CD14-positive monocyte (primary cell): Measurements from ENCODE around the gene GCK. TPM values are rescaled to one million over a fixed set of nuclear protein-coding genes. Genes with fewer than 3 reads are reported as not detected.

Experiments used
- DNase-seq, 3 donors: peaks; one replicate each; pipeline ENCODE4 v3.0.0-alpha.2; 2011 to 2022
- H2AFZ ChIP-seq: 2 replicates; pipeline ENCODE4 v1.6.0; 2012; ENCODE audit warnings: mild to moderate bottlenecking, low read depth, low read length, inconsistent platforms; ENCODE audit not compliant: insufficient read depth, poor library complexity, severe bottlenecking
- H3K27ac ChIP-seq, 2 donors: 1 replicate in 1 of 2; 2 replicates in 1 of 2; pipeline ENCODE4 v1.5.1; 2012 to 2013; ENCODE audit warnings: low read length in 2 of 2, control low read depth in 1 of 2, inconsistent platforms in 1 of 2, low read depth in 1 of 2, mild to moderate bottlenecking in 1 of 2
- H3K27me3 ChIP-seq, 2 donors: one replicate each; pipeline versions ENCODE4 v1.6.0 to v1.6.1; 2011 to 2013; ENCODE audit warnings: low read length in 2 of 2; ENCODE audit not compliant: control insufficient read depth in 2 of 2, insufficient read depth in 2 of 2
- H3K36me3 ChIP-seq, 2 donors: replicated peaks in 1 of 2; 1 replicate in 1 of 2; 2 replicates in 1 of 2; pipeline versions ENCODE4 v1.5.1 to v1.6.1; 2012 to 2013; ENCODE audit warnings: low read length in 2 of 2, control low read depth in 1 of 2, inconsistent platforms in 1 of 2, mild to moderate bottlenecking in 1 of 2; ENCODE audit not compliant: insufficient read depth in 2 of 2, control insufficient read depth in 1 of 2
- H3K4me1 ChIP-seq, 2 donors: 1 replicate in 1 of 2; 2 replicates in 1 of 2; pipeline versions ENCODE4 v1.5.1 to v1.6.1; 2012 to 2013; ENCODE audit warnings: low read length in 2 of 2, control low read depth in 1 of 2, inconsistent platforms in 1 of 2, mild to moderate bottlenecking in 1 of 2, moderate library complexity in 1 of 2; ENCODE audit not compliant: insufficient read depth in 2 of 2, control insufficient read depth in 1 of 2
- H3K4me2 ChIP-seq: replicated peaks from 2 replicates; pipeline ENCODE3; 2012; ENCODE audit warnings: low read length, moderate library complexity, mild to moderate bottlenecking; ENCODE audit not compliant: poor library complexity, severe bottlenecking; ENCODE audit errors: extremely low read depth
- H3K4me3 ChIP-seq, 3 experiments: fragments of 200-600 bp in 1 of 3; sonication (generic) in 1 of 3; replicated peaks in 1 of 3; 1 replicate in 2 of 3; 2 replicates in 1 of 3; pipeline ENCODE4 v1.5.1; 2011 to 2013; ENCODE audit warnings: low read length in 3 of 3, mild to moderate bottlenecking in 3 of 3, control low read depth in 2 of 3, low read depth in 2 of 3, inconsistent platforms in 1 of 3, moderate library complexity in 1 of 3
- H3K79me2 ChIP-seq: 2 replicates; pipeline ENCODE4 v1.6.0; 2012; ENCODE audit warnings: mild to moderate bottlenecking, control low read depth, inconsistent platforms, low read length, moderate library complexity; ENCODE audit not compliant: insufficient read depth
- H3K9ac ChIP-seq: 2 replicates; pipeline ENCODE4 v1.6.0; 2017; ENCODE audit warnings: low read length, mild to moderate bottlenecking; ENCODE audit not compliant: insufficient read depth, poor library complexity, severe bottlenecking
- H3K9me3 ChIP-seq, 2 donors: replicated peaks in 1 of 2; 1 replicate in 1 of 2; 2 replicates in 1 of 2; pipeline versions ENCODE4 v1.5.1 to v1.6.1; 2012 to 2013; ENCODE audit warnings: low read length in 2 of 2, control low read depth in 1 of 2; ENCODE audit not compliant: control insufficient read depth in 1 of 2, insufficient read depth in 1 of 2
- H4K20me1 ChIP-seq: 2 replicates; pipeline ENCODE4 v1.6.0; 2012; ENCODE audit warnings: mild to moderate bottlenecking, low read length, control low read depth, moderate library complexity; ENCODE audit not compliant: insufficient read depth
- H3K27ac Mint-ChIP-seq, 7 donors: one replicate each; pipeline ENCODE4 v1.8.0; 2020; ENCODE audit warnings: mild to moderate bottlenecking in 7 of 7, mixed read lengths in 7 of 7, moderate library complexity in 6 of 7, inconsistent platforms in 2 of 7
- H3K27me3 Mint-ChIP-seq, 3 donors: one replicate each; pipeline ENCODE4 v1.8.0; 2021 to 2022; ENCODE audit warnings: low read depth in 3 of 3, mild to moderate bottlenecking in 3 of 3, mixed read lengths in 3 of 3, moderate library complexity in 3 of 3, inconsistent platforms in 1 of 3
- H3K36me3 Mint-ChIP-seq, 2 donors: one replicate each; pipeline ENCODE4 v1.8.0; 2020; ENCODE audit warnings: mixed read lengths in 2 of 2, inconsistent platforms in 1 of 2, mild to moderate bottlenecking in 1 of 2
- H3K4me1 Mint-ChIP-seq: one replicate; pipeline ENCODE4 v1.8.0; 2020; ENCODE audit warnings: mild to moderate bottlenecking, mixed read lengths
- H3K4me3 Mint-ChIP-seq, 2 donors: one replicate each; pipeline ENCODE4 v1.8.0; 2020; ENCODE audit warnings: mild to moderate bottlenecking in 2 of 2, mixed read lengths in 2 of 2, moderate library complexity in 1 of 2
- H3K9me3 Mint-ChIP-seq, 7 donors: one replicate each; pipeline ENCODE4 v1.8.0; 2020 to 2022; ENCODE audit warnings: mixed read lengths in 7 of 7, mild to moderate bottlenecking in 6 of 7, moderate library complexity in 6 of 7, inconsistent platforms in 2 of 7
- WGBS: methylation state at CpG from one replicate; pipeline ENCODE4 v1.1.5; 2013; ENCODE audit warnings: missing lambda C conversion rate; ENCODE audit not compliant: insufficient coverage; 5-methylcytosine and 5-hydroxymethylcytosine counted together
- intact Hi-C, 2 donors: fragments of 100-400 bp; cut with micrococcal nuclease; formaldehyde crosslinking; loops; one replicate each; pipeline versions ENCODE4 v1.15.0 to v1.15.1; 2023
- polyA plus RNA-seq, 3 donors: library from polyadenylated mRNA; depleted of rRNA in 1 of 3; unstranded in 2 of 3; stranded (reverse) in 1 of 3; fragments of 300-500 nt in 2 of 3; fragments of >200 nt in 1 of 3; fragmentation: Illumina TruSeq in 2 of 3; gene quantifications; 1 replicate in 2 of 3; 2 replicates in 1 of 3; pipeline ENCODE4 v1.2.3, GENCODE V29; 2012 to 2021
- TF ChIP-seq, protein P1 (sequence below): fragments of 200-600 bp; IDR thresholded peaks from one replicate; pipeline ENCODE4 v1.8.0; 2022; ENCODE audit warnings: antibody characterized with exemption, mild to moderate bottlenecking

Gene GCK
- polyA plus RNA-seq, 3 donors: not detected

DNA sequence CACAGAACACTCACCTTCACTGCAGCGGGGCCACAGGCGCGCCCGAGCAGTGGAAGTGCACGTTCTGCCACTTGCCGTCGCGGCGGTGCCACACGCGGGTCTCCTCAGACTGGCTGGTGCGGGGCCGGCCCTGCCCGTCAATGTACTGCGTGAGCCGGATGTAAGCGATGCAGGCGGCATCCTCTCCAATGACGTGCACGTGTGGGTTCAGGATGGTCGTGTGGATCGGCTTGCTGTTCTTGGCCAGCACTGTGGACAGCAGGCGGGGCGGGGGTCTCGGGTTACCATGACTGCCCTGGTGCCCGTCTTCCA, 30.8 kb upstream of the GCK start:
- Histone ChIP-seq H2AFZ (no peak overlapping the region), H3K4me2 (no peak overlapping the region), H3K36me3 (no peaks in the 10 kb centered on the region), H3K4me3 (no peak overlapping the region), H3K27ac (no peak overlapping the region), H3K9ac (no peak overlapping the region), H4K20me1 (no peaks in the 10 kb centered on the region), H3K27me3 (no peaks in the 10 kb centered on the region), H3K9me3 (no peaks in the 10 kb centered on the region), H3K79me2 (no peaks in the 10 kb centered on the region), H3K4me1 (no peaks in the 10 kb centered on the region)
- no peaks in the 10 kb centered on the region for H3K4me1 Mint-ChIP-seq
- no peak overlapping the region for H3K27ac Mint-ChIP-seq
- H3K4me3 Mint-ChIP-seq: no peak overlapping the region
- H3K9me3 Mint-ChIP-seq: peaks cover 0 to 1% (median 0%) of the 10 kb centered on the region in 7 donors
- TF ChIP-seq, protein P1, sequence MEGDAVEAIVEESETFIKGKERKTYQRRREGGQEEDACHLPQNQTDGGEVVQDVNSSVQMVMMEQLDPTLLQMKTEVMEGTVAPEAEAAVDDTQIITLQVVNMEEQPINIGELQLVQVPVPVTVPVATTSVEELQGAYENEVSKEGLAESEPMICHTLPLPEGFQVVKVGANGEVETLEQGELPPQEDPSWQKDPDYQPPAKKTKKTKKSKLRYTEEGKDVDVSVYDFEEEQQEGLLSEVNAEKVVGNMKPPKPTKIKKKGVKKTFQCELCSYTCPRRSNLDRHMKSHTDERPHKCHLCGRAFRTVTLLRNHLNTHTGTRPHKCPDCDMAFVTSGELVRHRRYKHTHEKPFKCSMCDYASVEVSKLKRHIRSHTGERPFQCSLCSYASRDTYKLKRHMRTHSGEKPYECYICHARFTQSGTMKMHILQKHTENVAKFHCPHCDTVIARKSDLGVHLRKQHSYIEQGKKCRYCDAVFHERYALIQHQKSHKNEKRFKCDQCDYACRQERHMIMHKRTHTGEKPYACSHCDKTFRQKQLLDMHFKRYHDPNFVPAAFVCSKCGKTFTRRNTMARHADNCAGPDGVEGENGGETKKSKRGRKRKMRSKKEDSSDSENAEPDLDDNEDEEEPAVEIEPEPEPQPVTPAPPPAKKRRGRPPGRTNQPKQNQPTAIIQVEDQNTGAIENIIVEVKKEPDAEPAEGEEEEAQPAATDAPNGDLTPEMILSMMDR: no peak
- WGBS: 93% methylated on average over 22 of the region's 26 CpGs
- no peak for DNase-seq
- peaks cover 0 to 5% (median 2%) of the 10 kb centered on the region in 3 donors for H3K27me3 Mint-ChIP-seq
- intact Hi-C loops: no loop called here
- no peaks in the 10 kb centered on the region for H3K36me3 Mint-ChIP-seq

DNA sequence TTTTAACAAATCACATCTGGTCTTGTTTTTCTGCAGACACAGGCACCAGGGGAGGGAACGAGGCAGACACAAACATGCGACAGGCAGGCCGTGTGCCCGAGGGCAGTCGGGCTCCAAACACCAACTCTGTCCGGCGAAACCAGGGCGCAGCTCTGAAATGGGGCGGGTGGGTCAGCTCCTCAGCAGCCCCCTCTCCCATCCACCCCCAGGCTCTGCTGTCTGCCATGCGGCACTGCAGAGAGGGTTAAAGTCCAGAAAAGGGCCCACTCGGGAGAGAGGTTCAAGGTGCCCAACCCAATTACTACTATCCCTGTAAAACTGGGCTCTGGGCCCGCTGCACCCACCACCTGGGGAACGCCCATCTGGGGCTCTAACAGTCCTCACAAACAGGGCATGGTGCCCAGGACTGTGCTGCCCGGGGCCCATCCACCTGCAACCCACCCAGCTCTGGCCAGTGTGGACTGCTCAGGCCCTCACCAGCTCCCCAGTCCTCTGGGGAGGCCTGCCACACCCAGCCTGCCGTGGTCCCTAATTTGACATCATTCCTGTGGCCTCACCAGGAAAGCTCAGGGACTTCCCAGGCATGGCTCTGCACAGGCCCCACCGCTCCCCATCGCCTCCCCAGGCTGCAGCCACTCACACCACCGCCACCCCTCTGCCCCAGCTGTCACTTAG, 30.3 kb upstream of the GCK start:
- intact Hi-C loops: no loop called here
- no peak overlapping the region for H3K27ac ChIP-seq
- Mint-ChIP-seq H3K27ac (no peak overlapping the region), H3K4me3 (no peak overlapping the region), H3K27me3 (peaks cover 0 to 5% (median 2%) of the 10 kb centered on the region in 3 donors), H3K4me1 (no peaks in the 10 kb centered on the region), H3K36me3 (peaks cover 2% of the 10 kb centered on the region in 2 donors), H3K9me3 (peaks cover 0 to 1% (median 0%) of the 10 kb centered on the region in 7 donors)
- WGBS: 90% methylated on average over 12 of the region's 18 CpGs
- no peak for DNase-seq
- H3K4me1 ChIP-seq: no peaks in the 10 kb centered on the region
- no peaks in the 10 kb centered on the region for H3K79me2 ChIP-seq
- H3K27me3 ChIP-seq: no peaks in the 10 kb centered on the region
- no peaks in the 10 kb centered on the region for H3K9me3 ChIP-seq
- H2AFZ ChIP-seq: no peak overlapping the region
- H3K4me2 ChIP-seq: no peak overlapping the region
- H3K9ac ChIP-seq: no peak overlapping the region
- peaks cover 2 to 3% of the 10 kb centered on the region in 2 donors for H3K36me3 ChIP-seq
- TF ChIP-seq, protein P1: no peak
- no peak overlapping the region for H3K4me3 ChIP-seq
- no peaks in the 10 kb centered on the region for H4K20me1 ChIP-seq
